Bone marrow (tissue), 2 donors: ENCODE data around the gene SLC2A8.

Experiments
- DNase-seq, 2 donors: peaks; one replicate each; lab custom pipeline; 2025; lab: John Stamatoyannopoulos, UW

The SLC2A8 gene

GRCh38 chr9:127430415-127430814, 33.4 kb downstream of the SLC2A8 start:
- DNase-seq = no peak

GRCh38 chr9:127437497-127438264, 40.7 kb downstream of the SLC2A8 start:
- DNase-seq = no peak

GRCh38 chr9:127438394-127438793, 41.4 kb downstream of the SLC2A8 start:
- no peak for DNase-seq

DNA sequence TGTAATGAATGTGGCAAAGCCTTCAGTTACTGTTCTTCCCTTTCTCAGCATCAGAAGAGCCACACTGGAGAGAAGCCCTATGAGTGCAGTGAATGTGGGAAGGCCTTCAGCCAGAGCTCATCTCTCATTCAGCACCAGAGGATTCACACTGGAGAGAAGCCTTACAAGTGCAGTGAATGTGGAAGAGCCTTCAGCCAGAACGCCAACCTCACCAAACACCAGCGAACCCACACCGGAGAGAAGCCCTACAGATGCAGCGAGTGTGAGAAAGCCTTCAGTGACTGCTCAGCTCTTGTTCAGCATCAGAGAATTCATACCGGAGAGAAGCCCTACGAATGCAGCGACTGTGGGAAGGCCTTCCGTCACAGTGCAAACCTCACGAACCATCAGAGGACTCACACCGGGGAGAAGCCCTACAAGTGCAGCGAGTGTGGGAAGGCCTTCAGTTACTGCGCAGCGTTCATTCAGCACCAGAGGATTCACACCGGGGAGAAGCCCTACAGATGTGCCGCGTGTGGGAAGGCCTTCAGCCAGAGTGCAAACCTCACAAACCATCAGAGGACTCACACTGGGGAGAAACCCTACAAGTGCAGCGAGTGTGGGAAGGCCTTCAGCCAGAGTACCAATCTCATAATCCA, 47.4 kb downstream of the SLC2A8 start:
- DNase-seq = no peak

GRCh38 chr9:127444921-127445850, 48.2 kb downstream of the SLC2A8 start:
- no peak for DNase-seq

DNA sequence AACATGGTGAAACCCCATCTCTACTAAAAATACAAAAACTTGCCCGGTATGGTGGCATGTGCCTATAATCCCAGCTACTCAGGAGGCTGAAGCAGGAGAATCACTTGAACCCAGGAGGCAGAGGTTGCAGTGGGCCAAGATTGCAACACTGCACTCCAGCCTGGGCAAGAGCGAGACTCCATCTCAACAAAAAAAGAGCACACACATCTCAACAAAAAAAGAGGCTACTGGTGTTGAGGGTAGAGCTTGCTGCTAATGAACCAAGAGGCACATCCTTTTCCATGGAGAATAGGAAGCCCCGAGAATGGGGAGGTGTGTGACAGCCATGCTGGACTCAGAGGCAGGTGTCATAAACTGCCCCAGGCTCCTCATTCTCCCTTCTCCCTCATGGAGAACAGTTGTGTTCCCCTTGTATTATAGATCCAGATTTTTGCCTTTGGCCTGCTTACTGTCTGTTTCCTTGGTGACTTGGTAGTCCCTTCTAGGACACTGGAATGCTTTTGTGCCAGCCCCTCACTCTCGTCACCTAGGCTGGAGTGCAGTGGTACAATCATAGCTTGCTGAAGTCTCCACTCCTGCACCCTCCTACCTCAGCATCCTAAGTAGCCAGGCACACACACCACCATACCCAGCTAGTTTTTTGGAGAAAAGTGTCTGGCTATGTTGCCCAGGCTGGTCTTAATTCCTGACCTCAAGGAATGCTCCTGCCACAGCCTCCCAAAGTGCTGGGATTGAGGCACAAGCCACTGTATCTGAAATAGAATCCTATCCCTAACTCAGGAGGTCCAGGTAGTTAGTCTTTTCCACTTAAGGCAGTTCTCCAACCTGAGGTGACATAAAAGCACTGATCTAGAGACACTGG, 49.1 kb downstream of the SLC2A8 start:
- no peak for DNase-seq

- DNase-seq = no peak
These were observed 49.9 kb downstream of the SLC2A8 start for GRCh38 chr9:127446713-127447415.

DNA sequence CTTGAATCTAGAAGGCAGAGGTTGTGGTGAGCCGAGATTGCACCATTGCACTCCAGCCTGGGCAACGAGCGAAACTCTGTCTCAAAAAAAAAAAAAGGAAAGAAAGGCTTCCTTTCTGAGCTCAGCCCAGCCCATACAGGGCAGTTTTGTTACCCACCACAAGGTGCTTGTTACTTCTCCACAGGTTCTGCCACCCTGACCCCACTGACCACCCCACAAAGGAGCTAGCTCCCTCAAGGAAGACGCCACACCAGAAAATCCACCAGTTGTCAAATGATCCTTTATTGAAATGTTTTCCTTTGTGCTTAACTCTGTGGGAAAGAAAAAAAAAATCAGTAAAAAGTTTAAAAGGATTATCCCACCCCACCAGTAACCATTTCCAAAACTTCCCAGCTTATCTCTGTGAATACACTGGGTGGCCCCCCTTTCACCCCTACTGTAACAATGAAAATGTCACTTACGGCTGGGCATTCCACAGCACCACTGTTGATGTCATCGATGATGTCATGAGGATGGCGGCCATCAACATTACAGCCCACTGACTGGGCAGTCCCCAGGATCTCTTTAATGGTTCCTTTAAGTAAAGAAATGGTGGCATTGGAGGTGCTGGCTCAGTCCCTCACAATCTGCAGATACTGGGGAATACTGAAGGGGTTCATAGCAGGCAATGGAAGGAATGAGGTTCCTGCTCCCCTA, 50.6 kb downstream of the SLC2A8 start:
- DNase-seq = no peak

GRCh38 chr9:127448112-127448805, 51.3 kb downstream of the SLC2A8 start:
- no peak for DNase-seq

DNA sequence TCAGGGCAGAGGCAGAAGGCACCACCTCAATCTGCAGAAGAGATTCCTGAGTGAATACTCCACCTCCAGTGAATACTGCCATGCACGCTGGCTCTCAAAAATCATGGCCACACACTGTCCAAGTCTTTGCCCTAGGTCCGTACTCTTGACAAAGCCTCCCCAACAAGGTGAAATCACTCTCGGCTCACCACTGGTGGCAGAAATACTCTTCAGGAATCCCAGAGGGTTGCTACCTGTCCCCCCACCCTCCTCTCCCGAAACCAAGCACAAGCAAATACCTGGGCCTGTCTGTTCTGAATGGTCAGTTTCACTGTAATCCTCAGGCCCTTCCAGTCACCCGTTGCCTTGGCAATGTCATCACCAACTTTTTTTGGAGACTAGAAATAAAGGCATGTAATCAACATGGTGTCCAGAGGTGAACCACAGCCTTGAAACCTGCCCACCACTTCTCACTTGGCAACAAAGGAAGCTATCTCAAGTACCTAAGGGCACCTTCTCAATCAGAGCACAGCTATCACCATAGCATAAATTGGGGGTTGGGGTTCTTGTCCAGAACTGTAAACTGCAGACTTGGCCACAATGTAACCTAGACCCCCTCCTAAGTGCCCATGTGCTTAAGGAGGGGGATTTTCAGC, 52.5 kb downstream of the SLC2A8 start:
- no peak for DNase-seq

- DNase-seq = no peak
These were observed 53.3 kb downstream of the SLC2A8 start for GRCh38 chr9:127450243-127450760.

DNA sequence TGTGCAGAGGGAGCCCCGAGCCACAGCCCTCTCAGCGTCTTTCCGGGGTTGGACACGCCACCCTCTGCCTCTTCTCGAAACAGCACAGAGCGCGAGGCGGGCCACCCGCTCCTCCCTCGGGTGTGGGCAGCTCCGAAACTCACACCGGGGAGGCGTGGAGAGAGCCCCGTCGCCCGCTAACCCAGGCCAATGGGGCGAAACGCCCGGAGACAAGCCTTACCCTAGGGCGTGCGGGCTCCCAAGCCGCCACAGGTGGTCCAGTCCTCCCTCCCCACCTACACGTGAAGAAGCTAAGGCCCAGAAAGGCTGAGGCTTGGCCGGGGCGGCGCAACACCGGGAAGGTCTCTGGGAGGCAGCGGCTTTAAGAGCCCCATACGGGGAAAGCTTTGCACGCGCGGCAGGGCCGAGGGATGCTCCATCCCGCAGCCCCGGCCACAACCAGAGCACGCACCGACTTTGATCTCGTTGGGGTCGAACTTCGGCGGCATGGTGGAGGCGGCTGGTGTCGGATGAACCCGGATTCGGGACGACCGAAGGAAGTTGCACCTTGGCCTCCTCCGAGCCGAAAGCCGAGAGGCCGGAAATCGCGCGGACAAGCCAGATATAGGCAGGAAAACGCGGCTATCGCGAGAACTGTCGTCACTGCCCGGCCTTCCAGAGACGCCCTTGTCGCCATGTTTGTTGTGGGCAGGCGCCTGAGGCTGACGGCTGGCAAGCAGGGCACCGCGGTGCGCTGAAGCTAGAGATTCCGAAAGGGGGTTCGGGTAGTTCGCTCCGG, 54.0 kb downstream of the SLC2A8 start, which contains the start of the genes LRSAM1 and RPL12:
TSS of gene LRSAM1 (plus strand) at position 681 of the 778 bp plus-strand sequence. CDS start 3,018 bp downstream, outside the sequence.
TSS of gene RPL12 (minus strand) at position 577 of the 778 bp plus-strand sequence. CDS start at position 488, 89 bp downstream.
- DNase-seq = peak; percentile 90 to 98

GRCh38 chr9:127451608-127451857, 54.6 kb downstream of the SLC2A8 start:
- no peak for DNase-seq

DNA sequence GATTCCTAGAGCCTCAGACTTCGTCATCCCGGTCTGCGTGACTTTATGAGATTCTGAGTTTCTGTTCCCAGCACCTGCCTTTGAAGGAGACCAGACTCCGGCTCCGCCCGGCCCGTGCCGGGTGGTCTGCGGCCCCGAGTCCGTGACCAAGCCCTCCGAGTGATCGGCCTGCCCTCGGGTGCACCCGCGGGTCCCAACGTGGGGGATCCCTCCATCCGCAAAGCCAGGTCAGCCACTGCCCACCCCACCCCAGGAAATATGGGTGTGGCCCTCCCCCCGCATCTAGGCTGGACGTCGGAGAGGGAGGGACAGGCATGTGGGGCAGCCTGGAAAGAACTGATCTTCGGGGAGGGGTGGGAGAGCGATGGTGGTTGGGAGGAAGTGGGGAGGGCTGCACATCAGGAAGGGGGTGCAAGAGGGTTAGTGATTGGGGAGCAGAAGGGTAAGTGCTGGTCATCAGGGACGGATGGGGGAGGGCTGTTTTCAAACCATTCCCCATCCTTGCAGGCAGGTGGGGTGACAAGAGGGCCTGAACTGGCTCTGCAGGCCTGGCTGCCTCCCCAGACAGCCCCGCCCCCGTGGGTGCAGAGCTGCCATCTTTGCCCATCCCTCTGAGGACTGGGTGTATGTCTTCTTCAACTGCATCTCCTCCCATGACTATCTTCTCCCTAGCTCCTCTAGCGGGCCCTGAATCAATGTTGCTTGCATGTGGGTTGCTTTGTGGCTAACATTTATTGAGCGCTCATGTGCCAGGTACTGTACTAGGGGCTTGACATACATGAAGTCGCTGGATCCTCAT, 55.1 kb downstream of the SLC2A8 start:
- DNase-seq = peak in 1 of 2 donors; percentile 11

DNA sequence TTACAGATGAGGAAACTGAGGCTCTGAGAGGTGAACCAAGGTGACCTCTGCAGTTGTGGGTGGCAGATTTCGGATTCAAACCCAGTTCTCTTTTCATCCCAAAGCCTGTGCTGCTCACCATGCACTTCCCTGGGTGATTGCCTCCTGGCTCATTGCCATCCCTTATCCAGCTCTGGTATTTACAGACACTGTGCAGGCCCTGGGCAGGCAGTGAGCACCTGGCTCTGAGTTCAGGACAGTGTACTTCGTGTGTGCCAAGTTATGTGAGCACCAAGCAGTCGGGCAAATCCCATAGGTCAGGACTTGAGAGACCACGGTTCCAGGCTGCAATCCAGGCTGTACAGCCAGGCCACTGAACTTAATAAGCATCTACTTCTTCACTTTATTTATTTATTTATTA, 55.7 kb downstream of the SLC2A8 start:
- no peak for DNase-seq

- DNase-seq = peak in 1 of 2 donors; percentile 56
These were observed 58.5 kb downstream of the SLC2A8 start for GRCh38 chr9:127455324-127455992.
